Measurements from ENCODE around the gene ULBP3. TPM values are rescaled to one million over a fixed set of nuclear protein-coding genes. Genes with fewer than 3 reads are reported as not detected.

Gene ULBP3
- total and polyA plus RNA-seq, 8 donors: 0.38 to 0.98 (median 0.77) TPM

GRCh38 chr6:150053450-150053849 lies 15.5 kb downstream of the ULBP3 start:
- ATAC-seq: no peak
- Histone ChIP-seq H3K4me3 (no peak overlapping the region), H3K27me3 (no peaks in the 10 kb centered on the region), H3K36me3 (no peaks in the 10 kb centered on the region), H3K4me1 (no peaks in the 10 kb centered on the region), H3K27ac (no peak overlapping the region), H3K9me3 (no peaks in the 10 kb centered on the region)
- intact Hi-C loops (cut with DNase I): no loop called here
- WGBS, 2 donors: 47 to 51% methylated on average over 11 of the region's 11 CpGs
- TF ChIP-seq CTCF (IDR thresholded peaks at IDR 0.05): no peak
- DNase-seq: peak in 1 of 6 donors; percentile 4
- FAIRE-seq: no peak

- no peaks in the 10 kb centered on the region for H3K27me3 ChIP-seq
Measured at GRCh38 chr6:150050846-150051245, 18.1 kb downstream of the ULBP3 start.

GRCh38 chr6:150048099-150048498 lies 20.8 kb downstream of the ULBP3 start:
- Histone ChIP-seq H3K4me3 (no peak overlapping the region), H3K36me3 (no peaks in the 10 kb centered on the region), H3K4me1 (no peaks in the 10 kb centered on the region), H3K9me3 (no peaks in the 10 kb centered on the region), H3K27me3 (no peaks in the 10 kb centered on the region), H3K27ac (no peak overlapping the region)
- intact Hi-C loops (cut with DNase I): no loop called here
- 62 to 75% methylated on average over 4 of the region's 4 CpGs for WGBS, 2 donors
- FAIRE-seq: no peak
- ATAC-seq: no peak
- no peak for DNase-seq
- no peak for TF ChIP-seq CTCF (IDR thresholded peaks at IDR 0.05)

More at GRCh38 chr6:150050846-150051245, 18.1 kb downstream of the ULBP3 start:
- no peak for DNase-seq
- intact Hi-C loops (cut with DNase I): no loop called here
- Histone ChIP-seq H3K4me1 (no peaks in the 10 kb centered on the region), H3K36me3 (no peaks in the 10 kb centered on the region), H3K27ac (no peak overlapping the region), H3K4me3 (no peak overlapping the region), H3K9me3 (no peaks in the 10 kb centered on the region)
- no peak for TF ChIP-seq CTCF (IDR thresholded peaks at IDR 0.05)
- no peak for FAIRE-seq
- no peak for ATAC-seq
- whole genome bisulfite sequencing, 2 donors: 64 to 66% methylated on average over 4 of the region's 4 CpGs

- FAIRE-seq (no peak), DNase-seq (no peak), ATAC-seq (no peak)
- WGBS, 2 donors: 79 to 81% methylated on average over 1 of the region's 1 CpG
- no peaks in the 10 kb centered on the region for H3K27me3 ChIP-seq
- H3K36me3 ChIP-seq: no peaks in the 10 kb centered on the region
- intact Hi-C loops (cut with DNase I): no loop called here
- no peaks in the 10 kb centered on the region for H3K4me1 ChIP-seq
- H3K27ac ChIP-seq: no peak overlapping the region
- TF ChIP-seq CTCF (IDR thresholded peaks at IDR 0.05): no peak
- no peak overlapping the region for H3K4me3 ChIP-seq
- H3K9me3 ChIP-seq: no peaks in the 10 kb centered on the region
Measured at GRCh38 chr6:150046943-150047342, 22.0 kb downstream of the ULBP3 start.

- H3K9me3 ChIP-seq: no peaks in the 10 kb centered on the region
- 88 to 94% methylated on average over 10 of the region's 10 CpGs for WGBS, 2 donors
- H3K27me3 ChIP-seq: no peaks in the 10 kb centered on the region
- FAIRE-seq (no peak), DNase-seq (no peak), ATAC-seq (no peak)
- no peaks in the 10 kb centered on the region for H3K36me3 ChIP-seq
- intact Hi-C loops (cut with DNase I): no loop called here
- no peaks in the 10 kb centered on the region for H3K4me1 ChIP-seq
- no peak for TF ChIP-seq CTCF (IDR thresholded peaks at IDR 0.05)
- no peak overlapping the region for H3K27ac ChIP-seq
- no peak overlapping the region for H3K4me3 ChIP-seq
Measured at GRCh38 chr6:150044621-150045145, 24.2 kb downstream of the ULBP3 start.

Data from pancreas (tissue), 10 donors.